ENCODE results near the gene ZNF532. TPM values are rescaled to one million over a fixed set of nuclear protein-coding genes. Genes with fewer than 3 reads are reported as not detected.

ZNF532 gene
- total and polyA plus RNA-seq, 9 of the 15 experiments (the other 6 are each of a cell fraction or from before 2014, with no cell fraction given) = 0.42 TPM; not detected in 8

DNA sequence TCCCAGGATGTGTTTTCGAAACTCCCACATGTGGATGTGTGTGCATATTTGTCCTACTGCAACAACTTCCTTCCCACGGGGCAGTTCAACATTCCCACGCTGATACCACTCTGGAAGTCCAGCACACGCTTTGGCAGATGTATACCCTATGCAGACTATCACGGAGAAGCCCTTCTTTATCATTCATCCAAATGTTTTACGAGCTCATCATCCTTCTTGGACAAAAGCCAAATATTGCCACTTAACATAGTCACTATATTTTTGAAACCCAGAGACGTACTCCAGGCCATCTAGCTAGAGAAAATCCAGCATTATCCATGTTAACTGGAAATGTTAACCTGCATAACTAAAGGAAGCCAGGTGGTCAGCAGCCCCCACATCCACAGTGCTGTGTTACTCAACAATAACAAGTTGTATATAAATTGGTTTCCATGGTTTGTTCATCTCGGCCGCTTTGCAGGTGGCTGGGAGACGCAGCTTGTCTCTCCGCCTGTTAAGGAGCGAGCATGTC, 131.5 kb downstream of the ZNF532 start:
- H2AFZ ChIP-seq (ENCODE audit: low read depth, low read length) = no peak overlapping the region
- intact Hi-C loops (cut with micrococcal nuclease) (no loop called here), in situ Hi-C loops (cut with MboI) (no loop called here)
- CTCF ChIA-PET (ENCODE audit: low intra/inter-chr PET ratio) = no interaction called here
- FAIRE-seq (no peak), ATAC-seq (no peak), DNase-seq (ENCODE audit: extremely low read depth in 1 of 4, low spot score in 3 of 4) (no peak)
- POLR2A ChIA-PET = no interaction called here
- TF ChIP-seq, protein P1, sequence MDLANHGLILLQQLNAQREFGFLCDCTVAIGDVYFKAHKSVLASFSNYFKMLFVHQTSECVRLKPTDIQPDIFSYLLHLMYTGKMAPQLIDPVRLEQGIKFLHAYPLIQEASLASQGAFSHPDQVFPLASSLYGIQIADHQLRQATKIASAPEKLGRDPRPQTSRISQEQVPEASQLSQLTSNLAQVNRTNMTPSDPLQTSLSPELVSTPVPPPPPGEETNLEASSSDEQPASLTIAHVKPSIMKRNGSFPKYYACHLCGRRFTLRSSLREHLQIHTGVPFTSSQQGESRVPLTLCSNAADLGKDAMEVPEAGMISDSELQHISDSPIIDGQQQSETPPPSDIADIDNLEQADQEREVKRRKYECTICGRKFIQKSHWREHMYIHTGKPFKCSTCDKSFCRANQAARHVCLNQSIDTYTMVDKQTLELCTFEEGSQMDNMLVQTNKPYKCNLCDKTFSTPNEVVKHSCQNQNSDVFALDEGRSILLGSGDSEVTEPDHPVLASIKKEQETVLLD (IDR thresholded peaks at IDR 0.05) = no peak
- TF ChIP-seq ZNF589 (CRISPR knock-in tag; IDR thresholded peaks at IDR 0.05; ENCODE audit: low read depth) = no peak
- TF ChIP-seq, protein P2, sequence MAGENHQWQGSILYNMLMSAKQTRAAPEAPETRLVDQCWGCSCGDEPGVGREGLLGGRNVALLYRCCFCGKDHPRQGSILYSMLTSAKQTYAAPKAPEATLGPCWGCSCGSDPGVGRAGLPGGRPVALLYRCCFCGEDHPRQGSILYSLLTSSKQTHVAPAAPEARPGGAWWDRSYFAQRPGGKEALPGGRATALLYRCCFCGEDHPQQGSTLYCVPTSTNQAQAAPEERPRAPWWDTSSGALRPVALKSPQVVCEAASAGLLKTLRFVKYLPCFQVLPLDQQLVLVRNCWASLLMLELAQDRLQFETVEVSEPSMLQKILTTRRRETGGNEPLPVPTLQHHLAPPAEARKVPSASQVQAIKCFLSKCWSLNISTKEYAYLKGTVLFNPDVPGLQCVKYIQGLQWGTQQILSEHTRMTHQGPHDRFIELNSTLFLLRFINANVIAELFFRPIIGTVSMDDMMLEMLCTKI (IDR thresholded peaks at IDR 0.05; ENCODE audit: partially characterized antibody) = no peak
- no peak for TF ChIP-seq GTF2A2 (tag; IDR thresholded peaks at IDR 0.05)
- TF ChIP-seq HMG20B (CRISPR knock-in tag; IDR thresholded peaks at IDR 0.05) = no peak
- TF ChIP-seq MXI1 (IDR thresholded peaks at IDR 0.05; ENCODE audit: low read depth, low read length) = no peak
- no peak for TF ChIP-seq ZNF766 (CRISPR knock-in tag; conservative IDR thresholded peaks at IDR 0.05)
- TF ChIP-seq, protein P3, sequence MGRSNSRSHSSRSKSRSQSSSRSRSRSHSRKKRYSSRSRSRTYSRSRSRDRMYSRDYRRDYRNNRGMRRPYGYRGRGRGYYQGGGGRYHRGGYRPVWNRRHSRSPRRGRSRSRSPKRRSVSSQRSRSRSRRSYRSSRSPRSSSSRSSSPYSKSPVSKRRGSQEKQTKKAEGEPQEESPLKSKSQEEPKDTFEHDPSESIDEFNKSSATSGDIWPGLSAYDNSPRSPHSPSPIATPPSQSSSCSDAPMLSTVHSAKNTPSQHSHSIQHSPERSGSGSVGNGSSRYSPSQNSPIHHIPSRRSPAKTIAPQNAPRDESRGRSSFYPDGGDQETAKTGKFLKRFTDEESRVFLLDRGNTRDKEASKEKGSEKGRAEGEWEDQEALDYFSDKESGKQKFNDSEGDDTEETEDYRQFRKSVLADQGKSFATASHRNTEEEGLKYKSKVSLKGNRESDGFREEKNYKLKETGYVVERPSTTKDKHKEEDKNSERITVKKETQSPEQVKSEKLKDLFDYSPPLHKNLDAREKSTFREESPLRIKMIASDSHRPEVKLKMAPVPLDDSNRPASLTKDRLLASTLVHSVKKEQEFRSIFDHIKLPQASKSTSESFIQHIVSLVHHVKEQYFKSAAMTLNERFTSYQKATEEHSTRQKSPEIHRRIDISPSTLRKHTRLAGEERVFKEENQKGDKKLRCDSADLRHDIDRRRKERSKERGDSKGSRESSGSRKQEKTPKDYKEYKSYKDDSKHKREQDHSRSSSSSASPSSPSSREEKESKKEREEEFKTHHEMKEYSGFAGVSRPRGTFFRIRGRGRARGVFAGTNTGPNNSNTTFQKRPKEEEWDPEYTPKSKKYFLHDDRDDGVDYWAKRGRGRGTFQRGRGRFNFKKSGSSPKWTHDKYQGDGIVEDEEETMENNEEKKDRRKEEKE (IDR thresholded peaks at IDR 0.05; ENCODE audit: borderline replicate concordance in 1 of 2, control insufficient read depth in 1 of 2, low read depth in 2 of 2, low read length in 1 of 2) = no peak
- H3K27ac ChIP-seq (ENCODE audit: extremely low read depth, low read depth, low read length) = no peak overlapping the region
- no TSS peak for BruUV-seq (replicated peaks)
- no peaks in the 10 kb centered on the region for H3K4me1 ChIP-seq (replicated peaks in 1 of 2; ENCODE audit: control insufficient read depth in 2 of 2, insufficient read depth in 2 of 2, low read length in 2 of 2)
- no peak overlapping the region for H3K9ac ChIP-seq (ENCODE audit: insufficient read depth in 1 of 2, low read depth in 2 of 2, low read length in 2 of 2)
- H4K20me1 ChIP-seq (replicated peaks; ENCODE audit: control insufficient read depth, insufficient read depth, low read length) = no peaks in the 10 kb centered on the region
- no peaks in the 10 kb centered on the region for H3K9me3 ChIP-seq (replicated peaks; ENCODE audit: control insufficient read depth, insufficient read depth, low read depth, low read length)
- H3K36me3 ChIP-seq (ENCODE audit: control insufficient read depth, insufficient read depth, low read length) = no peaks in the 10 kb centered on the region
- H3K4me2 ChIP-seq (ENCODE audit: insufficient read depth, low read length) = no peak overlapping the region
- H3K27me3 ChIP-seq (ENCODE audit: control insufficient read depth in 2 of 2, insufficient read depth in 2 of 2, low read length in 2 of 2) = no peaks in the 10 kb centered on the region; a peak in 1 of 5 replicates
- H3K4me3 ChIP-seq = no peak overlapping the region
- H3K9me1 ChIP-seq (ENCODE audit: control insufficient read depth, insufficient read depth, low read length) = no peaks in the 10 kb centered on the region
- under 1% methylated on average over 12 of the region's 12 CpGs for WGBS (ENCODE audit: insufficient coverage, low coverage, missing lambda C conversion rate)
- H3K79me2 ChIP-seq (ENCODE audit: control insufficient read depth, insufficient read depth, low read length) = no peaks in the 10 kb centered on the region
